Upper lobe of left lung (tissue), 4 donors: ENCODE results near the gene ANKDD1A.

Source experiments
- EP300 ChIP-seq, 4 donors: sonication (generic); formaldehyde crosslinking; IDR thresholded peaks; one replicate each; pipeline ENCODE4 v1.5.1; 2017; ENCODE audit warnings: antibody characterized with exemption in 4 of 4, control low read depth in 2 of 4
- POLR2A ChIP-seq, 4 donors: fragments of 450-650 bp; IDR thresholded peaks; one replicate each; pipeline ENCODE4 v1.5.1; 2016 to 2017; ENCODE audit warnings: antibody characterized with exemption in 4 of 4, mild to moderate bottlenecking in 2 of 4
- POLR2AphosphoS5 ChIP-seq, 2 donors: sonication (generic); formaldehyde crosslinking; IDR thresholded peaks; one replicate each; pipeline ENCODE4 v1.5.1; 2017; ENCODE audit warnings: antibody characterized with exemption in 2 of 2
- TF ChIP-seq, protein P1 (sequence below), 6 experiments: fragments of 450-650 bp in 4 of 6; fragments of 200-600 bp in 2 of 6; sonication (generic) in 2 of 6; IDR thresholded peaks; one replicate each; pipeline ENCODE4 v1.5.1; 2016 to 2019; ENCODE audit warnings: antibody characterized with exemption in 6 of 6

DNA sequence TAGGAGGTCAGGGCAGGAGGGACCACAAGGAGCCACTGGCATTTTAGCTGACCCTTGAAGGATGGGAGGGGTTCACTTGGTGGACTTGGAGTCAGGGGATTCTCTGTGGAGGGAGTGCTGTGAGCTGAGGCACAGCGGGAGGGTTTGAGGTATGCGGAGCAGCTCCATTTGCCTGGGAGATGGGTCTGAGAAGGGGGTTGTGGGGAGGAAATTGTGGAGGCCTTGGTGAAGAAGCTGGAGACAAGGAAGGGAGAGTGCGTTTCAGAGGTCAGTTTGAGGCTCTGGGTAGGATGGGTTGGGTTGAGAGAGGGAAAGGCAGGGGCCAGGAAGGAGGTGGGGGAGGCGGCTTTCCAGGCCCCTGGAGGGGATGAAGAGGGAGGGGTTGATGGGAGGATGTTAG is 49.7 kb upstream of the ANKDD1A start:
- TF ChIP-seq POLR2A (IDR thresholded peaks at IDR 0.05) (no peak), POLR2AphosphoS5 (IDR thresholded peaks at IDR 0.05) (no peak), EP300 (IDR thresholded peaks at IDR 0.05) (no peak)
- TF ChIP-seq, protein P1, sequence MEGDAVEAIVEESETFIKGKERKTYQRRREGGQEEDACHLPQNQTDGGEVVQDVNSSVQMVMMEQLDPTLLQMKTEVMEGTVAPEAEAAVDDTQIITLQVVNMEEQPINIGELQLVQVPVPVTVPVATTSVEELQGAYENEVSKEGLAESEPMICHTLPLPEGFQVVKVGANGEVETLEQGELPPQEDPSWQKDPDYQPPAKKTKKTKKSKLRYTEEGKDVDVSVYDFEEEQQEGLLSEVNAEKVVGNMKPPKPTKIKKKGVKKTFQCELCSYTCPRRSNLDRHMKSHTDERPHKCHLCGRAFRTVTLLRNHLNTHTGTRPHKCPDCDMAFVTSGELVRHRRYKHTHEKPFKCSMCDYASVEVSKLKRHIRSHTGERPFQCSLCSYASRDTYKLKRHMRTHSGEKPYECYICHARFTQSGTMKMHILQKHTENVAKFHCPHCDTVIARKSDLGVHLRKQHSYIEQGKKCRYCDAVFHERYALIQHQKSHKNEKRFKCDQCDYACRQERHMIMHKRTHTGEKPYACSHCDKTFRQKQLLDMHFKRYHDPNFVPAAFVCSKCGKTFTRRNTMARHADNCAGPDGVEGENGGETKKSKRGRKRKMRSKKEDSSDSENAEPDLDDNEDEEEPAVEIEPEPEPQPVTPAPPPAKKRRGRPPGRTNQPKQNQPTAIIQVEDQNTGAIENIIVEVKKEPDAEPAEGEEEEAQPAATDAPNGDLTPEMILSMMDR (IDR thresholded peaks at IDR 0.05), result no peak
